ENCODE data around the gene RNF20. TPM values are rescaled to one million over a fixed set of nuclear protein-coding genes. Genes with fewer than 3 reads are reported as not detected.

RNF20 gene
- total and polyA plus RNA-seq, 2 of the 13 experiments (the other 11 are each of a cell fraction or from before 2014, with no cell fraction given): 12.7 to 37.6 TPM

DNA sequence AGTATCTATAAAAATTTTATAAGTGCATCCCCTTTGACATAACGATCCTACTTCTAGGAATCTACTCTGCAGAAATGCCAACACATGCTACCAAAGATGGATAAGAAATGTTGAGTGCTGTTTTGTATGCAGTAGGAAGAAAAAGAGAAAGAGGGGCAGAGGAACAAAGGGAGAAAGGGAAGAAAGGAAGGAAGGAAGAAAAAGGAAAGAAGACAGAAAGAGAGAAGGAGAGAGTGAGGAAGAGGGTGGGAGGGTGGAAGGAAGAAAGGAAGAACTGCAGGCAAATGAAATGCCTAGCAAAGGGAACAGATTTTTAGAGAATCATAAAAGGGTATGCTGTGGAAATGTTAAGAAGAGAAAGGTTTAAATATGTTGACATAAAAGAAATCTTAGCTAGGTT lies 49.6 kb upstream of the RNF20 start (continued):
- TF ChIP-seq, protein P1, sequence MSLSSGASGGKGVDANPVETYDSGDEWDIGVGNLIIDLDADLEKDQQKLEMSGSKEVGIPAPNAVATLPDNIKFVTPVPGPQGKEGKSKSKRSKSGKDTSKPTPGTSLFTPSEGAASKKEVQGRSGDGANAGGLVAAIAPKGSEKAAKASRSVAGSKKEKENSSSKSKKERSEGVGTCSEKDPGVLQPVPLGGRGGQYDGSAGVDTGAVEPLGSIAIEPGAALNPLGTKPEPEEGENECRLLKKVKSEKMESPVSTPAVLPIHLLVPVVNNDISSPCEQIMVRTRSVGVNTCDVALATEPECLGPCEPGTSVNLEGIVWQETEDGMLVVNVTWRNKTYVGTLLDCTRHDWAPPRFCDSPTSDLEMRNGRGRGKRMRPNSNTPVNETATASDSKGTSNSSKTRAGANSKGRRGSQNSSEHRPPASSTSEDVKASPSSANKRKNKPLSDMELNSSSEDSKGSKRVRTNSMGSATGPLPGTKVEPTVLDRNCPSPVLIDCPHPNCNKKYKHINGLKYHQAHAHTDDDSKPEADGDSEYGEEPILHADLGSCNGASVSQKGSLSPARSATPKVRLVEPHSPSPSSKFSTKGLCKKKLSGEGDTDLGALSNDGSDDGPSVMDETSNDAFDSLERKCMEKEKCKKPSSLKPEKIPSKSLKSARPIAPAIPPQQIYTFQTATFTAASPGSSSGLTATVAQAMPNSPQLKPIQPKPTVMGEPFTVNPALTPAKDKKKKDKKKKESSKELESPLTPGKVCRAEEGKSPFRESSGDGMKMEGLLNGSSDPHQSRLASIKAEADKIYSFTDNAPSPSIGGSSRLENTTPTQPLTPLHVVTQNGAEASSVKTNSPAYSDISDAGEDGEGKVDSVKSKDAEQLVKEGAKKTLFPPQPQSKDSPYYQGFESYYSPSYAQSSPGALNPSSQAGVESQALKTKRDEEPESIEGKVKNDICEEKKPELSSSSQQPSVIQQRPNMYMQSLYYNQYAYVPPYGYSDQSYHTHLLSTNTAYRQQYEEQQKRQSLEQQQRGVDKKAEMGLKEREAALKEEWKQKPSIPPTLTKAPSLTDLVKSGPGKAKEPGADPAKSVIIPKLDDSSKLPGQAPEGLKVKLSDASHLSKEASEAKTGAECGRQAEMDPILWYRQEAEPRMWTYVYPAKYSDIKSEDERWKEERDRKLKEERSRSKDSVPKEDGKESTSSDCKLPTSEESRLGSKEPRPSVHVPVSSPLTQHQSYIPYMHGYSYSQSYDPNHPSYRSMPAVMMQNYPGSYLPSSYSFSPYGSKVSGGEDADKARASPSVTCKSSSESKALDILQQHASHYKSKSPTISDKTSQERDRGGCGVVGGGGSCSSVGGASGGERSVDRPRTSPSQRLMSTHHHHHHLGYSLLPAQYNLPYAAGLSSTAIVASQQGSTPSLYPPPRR (CRISPR knock-in tag; IDR thresholded peaks at IDR 0.05; ENCODE audit: borderline replicate concordance): no peak
- TF ChIP-seq, protein P2, sequence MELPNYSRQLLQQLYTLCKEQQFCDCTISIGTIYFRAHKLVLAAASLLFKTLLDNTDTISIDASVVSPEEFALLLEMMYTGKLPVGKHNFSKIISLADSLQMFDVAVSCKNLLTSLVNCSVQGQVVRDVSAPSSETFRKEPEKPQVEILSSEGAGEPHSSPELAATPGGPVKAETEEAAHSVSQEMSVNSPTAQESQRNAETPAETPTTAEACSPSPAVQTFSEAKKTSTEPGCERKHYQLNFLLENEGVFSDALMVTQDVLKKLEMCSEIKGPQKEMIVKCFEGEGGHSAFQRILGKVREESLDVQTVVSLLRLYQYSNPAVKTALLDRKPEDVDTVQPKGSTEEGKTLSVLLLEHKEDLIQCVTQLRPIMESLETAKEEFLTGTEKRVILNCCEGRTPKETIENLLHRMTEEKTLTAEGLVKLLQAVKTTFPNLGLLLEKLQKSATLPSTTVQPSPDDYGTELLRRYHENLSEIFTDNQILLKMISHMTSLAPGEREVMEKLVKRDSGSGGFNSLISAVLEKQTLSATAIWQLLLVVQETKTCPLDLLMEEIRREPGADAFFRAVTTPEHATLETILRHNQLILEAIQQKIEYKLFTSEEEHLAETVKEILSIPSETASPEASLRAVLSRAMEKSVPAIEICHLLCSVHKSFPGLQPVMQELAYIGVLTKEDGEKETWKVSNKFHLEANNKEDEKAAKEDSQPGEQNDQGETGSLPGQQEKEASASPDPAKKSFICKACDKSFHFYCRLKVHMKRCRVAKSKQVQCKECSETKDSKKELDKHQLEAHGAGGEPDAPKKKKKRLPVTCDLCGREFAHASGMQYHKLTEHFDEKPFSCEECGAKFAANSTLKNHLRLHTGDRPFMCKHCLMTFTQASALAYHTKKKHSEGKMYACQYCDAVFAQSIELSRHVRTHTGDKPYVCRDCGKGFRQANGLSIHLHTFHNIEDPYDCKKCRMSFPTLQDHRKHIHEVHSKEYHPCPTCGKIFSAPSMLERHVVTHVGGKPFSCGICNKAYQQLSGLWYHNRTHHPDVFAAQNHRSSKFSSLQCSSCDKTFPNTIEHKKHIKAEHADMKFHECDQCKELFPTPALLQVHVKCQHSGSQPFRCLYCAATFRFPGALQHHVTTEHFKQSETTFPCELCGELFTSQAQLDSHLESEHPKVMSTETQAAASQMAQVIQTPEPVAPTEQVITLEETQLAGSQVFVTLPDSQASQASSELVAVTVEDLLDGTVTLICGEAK (IDR thresholded peaks at IDR 0.05): no peak
- TF ChIP-seq, protein P2 (CRISPR knock-in tag; IDR thresholded peaks at IDR 0.05): no peak
- no peak for TF ChIP-seq GZF1 (CRISPR knock-in tag; IDR thresholded peaks at IDR 0.05)
- TF ChIP-seq ZNF143 (CRISPR knock-in tag; IDR thresholded peaks at IDR 0.05): no peak
- no peak for TF ChIP-seq MIXL1 (CRISPR knock-in tag; IDR thresholded peaks at IDR 0.05)

All from HepG2 (cell line).